Spleen (tissue), 11 donors: ENCODE data around the gene DES. TPM values are rescaled to one million over a fixed set of nuclear protein-coding genes. Genes with fewer than 3 reads are reported as not detected.

ENCODE experiments used
- DNase-seq: peaks from one replicate; pipeline ENCODE4 v3.0.0-alpha.2; 2020
- H3K27ac ChIP-seq, 8 donors: fragments of 200-600 bp; sonication (generic) in 7 of 8; 1 replicate in 4 of 8; 2 replicates in 4 of 8; pipeline versions ENCODE4 v1.5.0 to v1.8.0; 2016 to 2021; ENCODE audit warnings: inconsistent platforms in 4 of 8, mild to moderate bottlenecking in 4 of 8, moderate library complexity in 1 of 8
- H3K27me3 ChIP-seq, 7 donors: fragments of 200-600 bp; sonication (generic) in 6 of 7; replicated peaks in 1 of 7; 1 replicate in 4 of 7; 2 replicates in 3 of 7; pipeline versions ENCODE4 v1.5.0 to v1.8.0; 2016 to 2021; ENCODE audit warnings: inconsistent platforms in 3 of 7, mild to moderate bottlenecking in 1 of 7
- H3K36me3 ChIP-seq, 6 donors: fragments of 200-600 bp; sonication (generic) in 5 of 6; 1 replicate in 4 of 6; 2 replicates in 2 of 6; pipeline versions ENCODE4 v1.5.0 to v1.8.0; 2016 to 2021; ENCODE audit warnings: inconsistent platforms in 2 of 6
- H3K4me1 ChIP-seq, 6 donors: fragments of 200-600 bp; sonication (generic) in 5 of 6; 1 replicate in 3 of 6; 2 replicates in 3 of 6; pipeline versions ENCODE4 v1.5.0 to v1.8.0; 2016 to 2021; ENCODE audit warnings: inconsistent platforms in 3 of 6
- H3K4me3 ChIP-seq, 8 donors: fragments of 200-600 bp; sonication (generic) in 7 of 8; 1 replicate in 4 of 8; 2 replicates in 4 of 8; pipeline versions ENCODE4 v1.5.0 to v1.8.0; 2016 to 2021; ENCODE audit warnings: inconsistent platforms in 4 of 8, mild to moderate bottlenecking in 4 of 8, moderate library complexity in 2 of 8
- H3K9me3 ChIP-seq, 8 donors: fragments of 200-600 bp; sonication (generic) in 7 of 8; 1 replicate in 4 of 8; 2 replicates in 4 of 8; pipeline versions ENCODE4 v1.5.0 to v1.8.0; 2016 to 2021; ENCODE audit warnings: inconsistent platforms in 4 of 8
- POLR2A ChIP-seq, 3 donors: fragments of 450-650 bp; IDR thresholded peaks; one replicate each; pipeline ENCODE4 v1.5.1; 2017; ENCODE audit warnings: antibody characterized with exemption in 3 of 3, mild to moderate bottlenecking in 1 of 3
- POLR2AphosphoS5 ChIP-seq, 3 donors: sonication (generic); formaldehyde crosslinking; IDR thresholded peaks; one replicate each; pipeline ENCODE4 v1.5.1; 2017; ENCODE audit warnings: antibody characterized with exemption in 3 of 3
- WGBS, 5 donors: extraction: QIAGEN DNeasy Blood & Tissue Kit in 3 of 5; methylation state at CpG; one replicate each; pipeline versions ENCODE4 v1.1.5 to v1.1.7; 2013 to 2018; 5-methylcytosine and 5-hydroxymethylcytosine counted together
- intact Hi-C: fragments of 100-400 bp; cut with DNase I; formaldehyde crosslinking; loops from one replicate; pipeline ENCODE4 v1.15.0; 2023; ENCODE audit warnings: low total_unique reads
- polyA plus RNA-seq, 3 donors: library from polyadenylated mRNA; stranded (reverse); fragments of 200-250 nt; gene quantifications; one replicate each; pipeline ENCODE4 v1.2.1, GENCODE V29; 2013
- total RNA-seq, 7 donors: library from RNA; depleted of rRNA in 3 of 7; stranded (reverse); fragments of >200 nt in 3 of 7; fragmentation: NEBNext Ultra II Directional in 4 of 7; extraction: Animal tissue kit (Norgen Biotek cat#: 25700) in 4 of 7; gene quantifications; one replicate each; pipeline versions ENCODE4 v1.1.0 to v1.2.1, GENCODE V29; 2016 to 2021
- TF ChIP-seq, protein P1 (sequence below), 11 experiments: fragments of 200-600 bp in 7 of 11; fragments of 450-650 bp in 4 of 11; sonication (generic) in 4 of 11; IDR thresholded peaks in 8 of 11; conservative IDR thresholded peaks in 3 of 11; 1 replicate in 7 of 11; 2 replicates in 4 of 11; pipeline versions ENCODE4 v1.4.0 to v1.8.0; 2016 to 2021; ENCODE audit warnings: antibody characterized with exemption in 11 of 11, inconsistent platforms in 4 of 11, mild to moderate bottlenecking in 1 of 11
- donor health status: healthy with polysubstance abuse.
- donor health status: DM: no; HTN: no; CAD: no; lungs with moderate emphysema.
- donor health status: DM: no; HTN: no; CAD: no.
- donor health status: Bipolar disorder and iron deficiency.
- donor health status: healthy.
- donor health status: DM: no; HTN: no; CAD: no.
- donor health status: DM: yes; HTN: yes; CAD: no.

The DES gene
- total and polyA plus RNA-seq, 10 donors = 4.3 to 24.7 (median 11.7) TPM

GRCh38 chr2:219417374-219417773 is 803 bp upstream of the DES start:
- H3K4me3 ChIP-seq = no peak overlapping the region
- intact Hi-C loops = no loop called here
- H3K27me3 ChIP-seq = peaks cover 9 to 76% (median 27%) of the 10 kb centered on the region in 7 donors
- WGBS, 5 donors = 75 to 84% (median 78%) methylated on average over 9 of the region's 9 CpGs
- H3K27ac ChIP-seq = no peak overlapping the region
- DNase-seq = no peak
- TF ChIP-seq POLR2AphosphoS5 (IDR thresholded peaks at IDR 0.05) (no peak), POLR2A (IDR thresholded peaks at IDR 0.05) (no peak)
- TF ChIP-seq, protein P1, sequence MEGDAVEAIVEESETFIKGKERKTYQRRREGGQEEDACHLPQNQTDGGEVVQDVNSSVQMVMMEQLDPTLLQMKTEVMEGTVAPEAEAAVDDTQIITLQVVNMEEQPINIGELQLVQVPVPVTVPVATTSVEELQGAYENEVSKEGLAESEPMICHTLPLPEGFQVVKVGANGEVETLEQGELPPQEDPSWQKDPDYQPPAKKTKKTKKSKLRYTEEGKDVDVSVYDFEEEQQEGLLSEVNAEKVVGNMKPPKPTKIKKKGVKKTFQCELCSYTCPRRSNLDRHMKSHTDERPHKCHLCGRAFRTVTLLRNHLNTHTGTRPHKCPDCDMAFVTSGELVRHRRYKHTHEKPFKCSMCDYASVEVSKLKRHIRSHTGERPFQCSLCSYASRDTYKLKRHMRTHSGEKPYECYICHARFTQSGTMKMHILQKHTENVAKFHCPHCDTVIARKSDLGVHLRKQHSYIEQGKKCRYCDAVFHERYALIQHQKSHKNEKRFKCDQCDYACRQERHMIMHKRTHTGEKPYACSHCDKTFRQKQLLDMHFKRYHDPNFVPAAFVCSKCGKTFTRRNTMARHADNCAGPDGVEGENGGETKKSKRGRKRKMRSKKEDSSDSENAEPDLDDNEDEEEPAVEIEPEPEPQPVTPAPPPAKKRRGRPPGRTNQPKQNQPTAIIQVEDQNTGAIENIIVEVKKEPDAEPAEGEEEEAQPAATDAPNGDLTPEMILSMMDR (IDR thresholded peaks at IDR 0.05 in 8 of 11, conservative IDR thresholded peaks at IDR 0.05 in 3 of 11) = no peak
- H3K9me3 ChIP-seq = peaks cover 0 to 13% (median 3%) of the 10 kb centered on the region in 8 donors
- H3K4me1 ChIP-seq = peaks cover 0 to 14% (median 6%) of the 10 kb centered on the region in 6 donors
- no peaks in the 10 kb centered on the region for H3K36me3 ChIP-seq

DNA sequence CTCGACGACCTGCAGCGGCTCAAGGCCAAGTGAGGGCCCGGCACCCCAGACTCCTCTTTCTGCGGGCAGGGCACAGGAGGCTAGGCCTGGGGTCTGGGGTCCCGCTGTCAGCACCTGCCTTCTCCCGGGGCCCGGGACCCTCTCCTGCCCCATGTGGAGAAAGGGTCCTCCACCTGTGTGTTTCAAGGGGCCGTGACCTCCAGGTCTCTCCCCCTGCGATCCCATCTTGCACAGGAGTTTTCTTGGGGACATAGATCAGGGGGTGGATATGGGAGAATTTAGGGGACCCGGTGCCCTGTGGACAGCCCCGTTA is 791 bp downstream of the DES start:
- H3K4me3 ChIP-seq = peak overlapping the region in 1 of 8 donors; percentile 41
- H3K27me3 ChIP-seq = peaks cover 9 to 63% (median 27%) of the 10 kb centered on the region in 7 donors
- H3K4me1 ChIP-seq = peaks cover 0 to 14% (median 6%) of the 10 kb centered on the region in 6 donors
- no peak for TF ChIP-seq POLR2A (IDR thresholded peaks at IDR 0.05)
- TF ChIP-seq, protein P1 (IDR thresholded peaks at IDR 0.05 in 8 of 11, conservative IDR thresholded peaks at IDR 0.05 in 3 of 11) = no peak
- 44 to 83% (median 55%) methylated on average over 4 to 12 of the region's 12 CpGs for WGBS, 5 donors
- no peaks in the 10 kb centered on the region for H3K36me3 ChIP-seq
- no peaks in the 10 kb centered on the region for H3K9me3 ChIP-seq
- no peak for DNase-seq
- intact Hi-C loops = no loop called here
- H3K27ac ChIP-seq = no peak overlapping the region

- TF ChIP-seq POLR2AphosphoS5 (IDR thresholded peaks at IDR 0.05) (no peak), POLR2A (IDR thresholded peaks at IDR 0.05) (no peak)
- TF ChIP-seq, protein P1 (IDR thresholded peaks at IDR 0.05 in 8 of 11, conservative IDR thresholded peaks at IDR 0.05 in 3 of 11) = no peak
- 66 to 77% (median 71%) methylated on average over 8 to 9 of the region's 9 CpGs for WGBS, 5 donors
- no peak for DNase-seq
- H3K4me3 ChIP-seq = no peak overlapping the region
- H3K27me3 ChIP-seq = peaks cover 9 to 61% (median 27%) of the 10 kb centered on the region in 7 donors
- intact Hi-C loops = no loop called here
- H3K9me3 ChIP-seq = no peaks in the 10 kb centered on the region
- no peaks in the 10 kb centered on the region for H3K36me3 ChIP-seq
- no peak overlapping the region for H3K27ac ChIP-seq
- peaks cover 0 to 14% (median 6%) of the 10 kb centered on the region in 6 donors for H3K4me1 ChIP-seq
These were observed 1.4 kb downstream of the DES start for GRCh38 chr2:219419331-219420197.

- no peak for TF ChIP-seq POLR2AphosphoS5 (IDR thresholded peaks at IDR 0.05)
- TF ChIP-seq POLR2A (IDR thresholded peaks at IDR 0.05) = no peak
- TF ChIP-seq, protein P1 (IDR thresholded peaks at IDR 0.05 in 8 of 11, conservative IDR thresholded peaks at IDR 0.05 in 3 of 11) = no peak
- 83 to 93% (median 87%) methylated on average over 7 to 8 of the region's 8 CpGs for WGBS, 5 donors
- no peaks in the 10 kb centered on the region for H3K9me3 ChIP-seq
- intact Hi-C loops = no loop called here
- H3K4me1 ChIP-seq = peaks cover 0 to 14% (median 6%) of the 10 kb centered on the region in 6 donors
- no peak overlapping the region for H3K4me3 ChIP-seq
- DNase-seq = no peak
- no peak overlapping the region for H3K27ac ChIP-seq
- peaks cover 9 to 68% (median 27%) of the 10 kb centered on the region in 7 donors for H3K27me3 ChIP-seq
- no peaks in the 10 kb centered on the region for H3K36me3 ChIP-seq
These were observed 2.5 kb downstream of the DES start for GRCh38 chr2:219420687-219421086.
